ENCODE measurements around the gene CENPP.

- TF ChIP-seq CTCF (IDR thresholded peaks at IDR 0.05) (no peak), POLR2AphosphoS5 (IDR thresholded peaks at IDR 0.05; ENCODE audit: insufficient read depth in 1 of 2, low read depth in 1 of 2) (no peak), POLR2A (IDR thresholded peaks at IDR 0.05) (no peak)
Observed at GRCh38 chr9:92558612-92559374, 233.0 kb downstream of the CENPP start.

Data from vagina (tissue), 2 donors.